K562 (cell line): ENCODE measurements around the gene TMCC2. TPM values are rescaled to one million over a fixed set of nuclear protein-coding genes. Genes with fewer than 3 reads are reported as not detected.

ENCODE experiments used
- CAMTA2 ChIP-seq: fragments of 250-450 bp; sonication (Bioruptor Pico); conservative IDR thresholded peaks from 2 replicates; pipeline ENCODE4 v1.5.1; 2022
- CCAR2 ChIP-seq: fragments of 200-400 bp; formaldehyde crosslinking; IDR thresholded peaks from 2 replicates; pipeline ENCODE4 v1.6.1; 2017; ENCODE audit warnings: mild to moderate bottlenecking, low read depth, low read length
- EP300 ChIP-seq: IDR thresholded peaks from 2 replicates; pipeline ENCODE4 v1.6.1; 2012; ENCODE audit warnings: low read length, improper control_type of control experiment
- HNRNPLL ChIP-seq: fragments of 200-400 bp; formaldehyde crosslinking; IDR thresholded peaks from 2 replicates; pipeline ENCODE4 v1.6.1; 2017; ENCODE audit warnings: low read length, low read depth, mild to moderate bottlenecking; ENCODE audit not compliant: poor library complexity, severe bottlenecking
- IRF2 ChIP-seq: sonication (generic); formaldehyde crosslinking; IDR thresholded peaks from 2 replicates; pipeline ENCODE4 v1.8.1; 2022; ENCODE audit warnings: mild to moderate bottlenecking, missing genetic modification reagents
- POLR2A ChIP-seq: fragments of 450-650 bp; conservative IDR thresholded peaks from 2 replicates; pipeline ENCODE4 v1.6.1; 2016
- POLR2AphosphoS2 ChIP-seq: IDR thresholded peaks from 2 replicates; pipeline ENCODE4 v1.6.1; 2012; ENCODE audit warnings: low read length, improper control_type of control experiment
- PPARD ChIP-seq: fragments of 250-450 bp; sonication (Bioruptor Pico); IDR thresholded peaks from 2 replicates; pipeline ENCODE4 v1.8.0; 2022; ENCODE audit warnings: inconsistent platforms, mild to moderate bottlenecking, moderate library complexity
- PTBP1 ChIP-seq: fragments of 200-400 bp; formaldehyde crosslinking; IDR thresholded peaks from 2 replicates; pipeline ENCODE4 v1.6.1; 2017; ENCODE audit warnings: low read depth, low read length
- PTTG1 ChIP-seq: fragments of 450-650 bp; IDR thresholded peaks from 2 replicates; pipeline ENCODE4 v1.6.1; 2016; ENCODE audit warnings: low read depth, mild to moderate bottlenecking, missing genetic modification characterization, missing compliant biosample characterization
- RFX5 ChIP-seq: IDR thresholded peaks from 2 replicates; pipeline ENCODE4 v1.6.1; 2011; ENCODE audit warnings: low read depth, mild to moderate bottlenecking, improper control_type of control experiment, low read length
- SAP30 ChIP-seq: fragments of 200-600 bp; sonication (generic); IDR thresholded peaks from 2 replicates; pipeline ENCODE4 v1.6.1; 2012; ENCODE audit warnings: borderline replicate concordance, low read depth, mild to moderate bottlenecking, moderate library complexity, low read length, control low read depth, inconsistent platforms; ENCODE audit not compliant: insufficient read depth, poor library complexity, severe bottlenecking
- SOX6 ChIP-seq: fragments of 450-650 bp; IDR thresholded peaks from 2 replicates; pipeline ENCODE4 v1.6.1; 2014; ENCODE audit warnings: mild to moderate bottlenecking
- SRF ChIP-seq, 2 experiments: fragments of 250-450, 450-650 bp in 1 of 2; sonication (Bioruptor Pico) in 1 of 2; sonication (generic) in 1 of 2; formaldehyde crosslinking; IDR thresholded peaks; 2 replicates each; pipeline versions ENCODE4 v1.5.0 to v1.5.1; 2020 to 2022; ENCODE audit warnings: mild to moderate bottlenecking in 1 of 2, missing genetic modification reagents in 1 of 2
- STAT5B ChIP-seq: fragments of 250-450 bp; sonication (Bioruptor Pico); IDR thresholded peaks from 2 replicates; pipeline ENCODE4 v1.8.0; 2021; ENCODE audit warnings: mild to moderate bottlenecking, inconsistent platforms
- THRB ChIP-seq: fragments of 450-650 bp; formaldehyde crosslinking; conservative IDR thresholded peaks from 2 replicates; pipeline ENCODE4 v1.4.0; 2022; ENCODE audit warnings: mild to moderate bottlenecking, missing genetic modification characterization
- ZNF146 ChIP-seq: IDR thresholded peaks from one replicate; pipeline ENCODE4 v1.6.1; 2018; ENCODE audit warnings: missing compliant biosample characterization; ENCODE audit not compliant: unreplicated experiment
- ZNF316 ChIP-seq: fragments of 450-650 bp; IDR thresholded peaks from 2 replicates; pipeline ENCODE4 v1.6.1; 2016
- ZNF431 ChIP-seq: sonication (generic); formaldehyde crosslinking; IDR thresholded peaks from 2 replicates; pipeline ENCODE4 v1.8.0; 2022; ENCODE audit warnings: mild to moderate bottlenecking, missing genetic modification reagents
- ZNF518B ChIP-seq: fragments of 250-450 bp; sonication (Bioruptor Pico); IDR thresholded peaks from 2 replicates; pipeline ENCODE4 v1.5.0; 2021; ENCODE audit warnings: mild to moderate bottlenecking, moderate library complexity
- ZNF717 ChIP-seq: fragments of 250-450 bp; sonication (Bioruptor Pico); IDR thresholded peaks from 2 replicates; pipeline ENCODE4 v1.5.0; 2021
- ZNF780A ChIP-seq: fragments of 250-450 bp; sonication (Bioruptor Pico); IDR thresholded peaks from 2 replicates; pipeline ENCODE4 v1.5.0; 2021; ENCODE audit warnings: mild to moderate bottlenecking
- ZNF785 ChIP-seq: fragments of 250-450 bp; sonication (Bioruptor Pico); IDR thresholded peaks from 2 replicates; pipeline ENCODE4 v1.4.0; 2020; ENCODE audit warnings: mild to moderate bottlenecking
- polyA plus RNA-seq, 8 experiments: library from polyadenylated mRNA; depleted of rRNA in 4 of 8; stranded (reverse) in 5 of 8; unstranded in 3 of 8; fragments of >200 nt; fragmentation: Nextera tagmentation in 2 of 8; fragmentation: Illumina TruSeq in 1 of 8; extraction: Ambion mirVana in 2 of 8; extraction: Trizol in 1 of 8; gene quantifications; 2 replicates each; pipeline versions ENCODE4 v1.2.1 to v1.2.3, GENCODE V29; 2011 to 2014; ENCODE audit warnings: inconsistent platforms in 1 of 8, missing spikeins in 1 of 8
- total RNA-seq, 7 experiments: library from RNA; depleted of rRNA in 6 of 7; stranded (reverse); fragments of >200 nt in 6 of 7; fragmentation: Illumina TruSeq in 2 of 7; extraction: Trizol in 2 of 7; gene quantifications; 2 replicates each; pipeline versions ENCODE4 v1.2.1 to v1.2.3, GENCODE V29; 2011 to 2021; ENCODE audit warnings: low replicate concordance in 1 of 7
- TF ChIP-seq, protein P1 (sequence below): fragments of 450-650 bp; formaldehyde crosslinking; IDR thresholded peaks from 2 replicates; pipeline ENCODE4 v1.4.0; 2020; ENCODE audit warnings: mild to moderate bottlenecking

Gene TMCC2
- total and polyA plus RNA-seq, 9 of the 15 experiments (the other 6 are each of a cell fraction or from before 2014, with no cell fraction given), result 0.06 to 1.8 (median 0.98) TPM

DNA sequence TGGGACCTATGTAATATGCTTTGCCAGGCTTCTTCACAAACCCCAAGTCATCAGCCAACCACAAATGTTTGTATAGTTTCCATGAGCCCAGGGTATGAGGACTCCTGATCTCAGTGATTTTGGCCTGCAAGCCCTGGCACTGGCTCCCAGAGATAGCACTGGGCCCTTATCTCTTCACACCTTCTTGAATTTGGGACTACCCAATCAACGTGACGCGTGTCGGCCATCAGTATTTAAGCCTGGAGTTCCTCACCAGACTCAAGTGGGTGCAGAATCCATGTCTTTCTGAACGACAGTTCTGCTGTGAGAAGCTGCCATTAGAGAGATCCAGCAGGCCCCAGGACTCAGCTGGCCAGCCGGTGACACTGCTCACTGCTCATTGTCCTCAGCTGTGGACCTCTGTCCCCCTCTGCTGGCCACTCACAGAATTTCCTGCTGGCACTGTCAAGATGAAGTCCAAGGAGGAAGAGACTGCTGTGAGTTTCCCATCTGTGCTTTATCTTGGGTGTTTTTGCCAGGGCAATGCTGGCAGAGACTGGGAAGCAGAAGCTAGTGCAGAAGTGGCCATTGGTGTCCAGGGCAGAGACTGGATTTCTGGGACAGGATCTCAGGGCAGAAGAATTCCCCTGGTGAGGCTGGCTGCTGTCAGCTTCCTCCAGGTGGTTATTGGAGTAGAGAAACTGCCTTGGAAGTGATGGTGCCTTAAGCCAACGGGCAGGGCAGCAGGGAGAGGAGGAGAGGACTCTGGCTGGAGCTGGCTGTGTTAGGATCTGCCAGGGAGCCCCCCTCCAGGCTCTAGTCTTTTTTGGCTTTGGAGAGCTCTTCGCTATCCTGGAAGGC is 28.4 kb downstream of the TMCC2 start (continued):
- TF ChIP-seq SRF (CRISPR knock-in tag; IDR thresholded peaks at IDR 0.05) (no peak; a peak in 1 of 4 replicates), CCAR2 (no peak), PTTG1 (tag) (no peak), THRB (CRISPR knock-in tag) (0 out of 2 replicates have a peak, but pooled peaks have one; percentile 34), STAT5B (CRISPR knock-in tag) (no peak), ZNF316 (no peak), PPARD (CRISPR knock-in tag) (no peak), HNRNPLL (no peak), RFX5 (no peak), ZNF518B (no peak), POLR2AphosphoS2 (no peak), IRF2 (CRISPR knock-in tag) (no peak), ZNF785 (no peak), SAP30 (no peak), ZNF431 (no peak), EP300 (peak; percentile 85), ZNF780A (no peak), ZNF717 (no peak), ZNF146 (CRISPR knock-in tag) (no peak), PTBP1 (no peak), CAMTA2 (CRISPR knock-in tag) (no peak), SOX6 (peak; percentile 88), POLR2A (no peak)
- TF ChIP-seq, protein P1, sequence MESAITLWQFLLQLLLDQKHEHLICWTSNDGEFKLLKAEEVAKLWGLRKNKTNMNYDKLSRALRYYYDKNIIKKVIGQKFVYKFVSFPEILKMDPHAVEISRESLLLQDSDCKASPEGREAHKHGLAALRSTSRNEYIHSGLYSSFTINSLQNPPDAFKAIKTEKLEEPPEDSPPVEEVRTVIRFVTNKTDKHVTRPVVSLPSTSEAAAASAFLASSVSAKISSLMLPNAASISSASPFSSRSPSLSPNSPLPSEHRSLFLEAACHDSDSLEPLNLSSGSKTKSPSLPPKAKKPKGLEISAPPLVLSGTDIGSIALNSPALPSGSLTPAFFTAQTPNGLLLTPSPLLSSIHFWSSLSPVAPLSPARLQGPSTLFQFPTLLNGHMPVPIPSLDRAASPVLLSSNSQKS (CRISPR knock-in tag), result no peak
